ENCODE results near the gene NUP133. TPM values are rescaled to one million over a fixed set of nuclear protein-coding genes. Genes with fewer than 3 reads are reported as not detected.

Gene NUP133
- total and polyA plus RNA-seq, 2 of the 4 experiments (the other 2 are of a cell fraction) = 13.4 to 30.5 TPM

GRCh38 chr1:229452956-229453801 lies 55.0 kb downstream of the NUP133 start:
- ChIA-PET CTCF (interaction anchor here (1.3 kb wide), 3 partner anchors 15 to 196 kb away, joined by 3 to 4 read pairs (median 4); no protein-coding TSS in a partner anchor), POLR2A (ENCODE audit: unreplicated experiment) (no interaction called here)
- Histone ChIP-seq H3K9me1 (ENCODE audit: insufficient read depth, low read length) (no peaks in the 10 kb centered on the region), H3K9ac (ENCODE audit: low read depth, low read length) (no peak overlapping the region), H4K91ac (ENCODE audit: insufficient read depth, low read depth, low read length) (no peak overlapping the region), H3K4me3 (ENCODE audit: insufficient read depth, low read depth, low read length) (no peak overlapping the region), H3K27ac (ENCODE audit: insufficient read depth, low read length) (no peak overlapping the region), H2BK120ac (ENCODE audit: low read depth, low read length) (no peak overlapping the region), H4K20me1 (ENCODE audit: insufficient read depth, low read length) (no peaks in the 10 kb centered on the region), H3K23ac (ENCODE audit: low read depth, low read length) (no peak overlapping the region), H3K4ac (ENCODE audit: low read depth, low read length) (no peak overlapping the region), H3K27me3 (ENCODE audit: control insufficient read depth, insufficient read depth, low read length) (no peaks in the 10 kb centered on the region), H4K8ac (ENCODE audit: low read depth in 2 of 2, low read length in 2 of 2) (no peak overlapping the region), H2BK20ac (ENCODE audit: low read depth, low read length) (no peak overlapping the region), H3K79me1 (ENCODE audit: low read depth in 1 of 2, low read length in 2 of 2) (no peaks in the 10 kb centered on the region), H3K14ac (replicated peaks; ENCODE audit: low read depth, low read length) (no peak overlapping the region), H2AK9ac (replicated peaks; ENCODE audit: low read depth, low read length, poor library complexity) (no peak overlapping the region), H3K4me1 (ENCODE audit: control insufficient read depth, insufficient read depth, low read length) (no peaks in the 10 kb centered on the region), H2AFZ (replicated peaks; ENCODE audit: low read length, poor library complexity) (no peak overlapping the region), H2BK5ac (ENCODE audit: low read depth, low read length, poor library complexity, severe bottlenecking) (no peak overlapping the region), H3K9me3 (ENCODE audit: control insufficient read depth, insufficient read depth, low read length) (no peaks in the 10 kb centered on the region), H4K5ac (ENCODE audit: low read depth, low read length) (no peak overlapping the region), H3K56ac (ENCODE audit: extremely low read depth, insufficient read depth, low read length) (no peak overlapping the region), H3K36me3 (ENCODE audit: control insufficient read depth, insufficient read depth, low read length) (peaks cover 12% of the 10 kb centered on the region), H3K4me2 (ENCODE audit: low read depth, low read length) (no peak overlapping the region), H3K18ac (ENCODE audit: low read depth, low read length) (no peak overlapping the region), H2AK5ac (ENCODE audit: low read depth, low read length) (no peak overlapping the region), H2BK15ac (ENCODE audit: low read depth, low read length) (no peak overlapping the region)
- intact Hi-C loops (cut with micrococcal nuclease) = loop anchor here (1.0 kb wide), 1 partner anchor 195 kb away; no protein-coding TSS in a partner anchor
- ATAC-seq (ENCODE audit: low read depth) (peak; percentile 61; the same call in 1 of the 2 replicates), DNase-seq (peak; percentile 50)
- dilution Hi-C loops (cut with HindIII; ENCODE audit: low sequenced_read_pairs, unreplicated experiment) = no loop called here
- no CpG with 5 or more reads among the region's 5 CpGs for WGBS, 2 experiments (ENCODE audit: extremely low coverage in 2 of 2, insufficient read length in 1 of 2)
- no TSS peak for BruUV-seq (replicated peaks)
- in situ Hi-C loops (cut with MboI; ENCODE audit: low sequenced_read_pairs) = no loop called here
- TF ChIP-seq POLR2A (IDR thresholded peaks at IDR 0.05; ENCODE audit: low read depth, low read length) (no peak), RFX5 (IDR thresholded peaks at IDR 0.05; ENCODE audit: low read depth, low read length) (no peak), CTCF (conservative IDR thresholded peaks at IDR 0.05; ENCODE audit: low read depth, low read length) (peak; percentile 50), MAZ (IDR thresholded peaks at IDR 0.05; ENCODE audit: borderline replicate concordance, low read depth, low read length) (no peak), SMC3 (IDR thresholded peaks at IDR 0.05; ENCODE audit: low read depth, low read length) (peak; percentile 54; the same call in 1 of the 2 replicates), MAFK (IDR thresholded peaks at IDR 0.05; ENCODE audit: low read depth, low read length) (no peak), RCOR1 (IDR thresholded peaks at IDR 0.05; ENCODE audit: insufficient replicate concordance, low read length) (no peak), NFE2L2 (IDR thresholded peaks at IDR 0.05; ENCODE audit: low read depth, low read length) (no peak), FOS (IDR thresholded peaks at IDR 0.05; ENCODE audit: low read depth, low read length) (no peak), ELK1 (IDR thresholded peaks at IDR 0.05; ENCODE audit: borderline replicate concordance, low read depth, low read length) (no peak), MXI1 (IDR thresholded peaks at IDR 0.05; ENCODE audit: borderline replicate concordance, low read depth, low read length) (no peak), RAD21 (IDR thresholded peaks at IDR 0.05; ENCODE audit: low read length) (peak; percentile 62), BHLHE40 (IDR thresholded peaks at IDR 0.05; ENCODE audit: low read depth, low read length) (no peak), CHD1 (IDR thresholded peaks at IDR 0.05; ENCODE audit: low read depth, low read length) (no peak)
- TF ChIP-seq, protein P1, sequence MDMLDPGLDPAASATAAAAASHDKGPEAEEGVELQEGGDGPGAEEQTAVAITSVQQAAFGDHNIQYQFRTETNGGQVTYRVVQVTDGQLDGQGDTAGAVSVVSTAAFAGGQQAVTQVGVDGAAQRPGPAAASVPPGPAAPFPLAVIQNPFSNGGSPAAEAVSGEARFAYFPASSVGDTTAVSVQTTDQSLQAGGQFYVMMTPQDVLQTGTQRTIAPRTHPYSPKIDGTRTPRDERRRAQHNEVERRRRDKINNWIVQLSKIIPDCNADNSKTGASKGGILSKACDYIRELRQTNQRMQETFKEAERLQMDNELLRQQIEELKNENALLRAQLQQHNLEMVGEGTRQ (IDR thresholded peaks at IDR 0.05; ENCODE audit: low read depth, low read length) = no peak
